CD4-positive, CD25-positive, alpha-beta regulatory T cell (primary cell): ENCODE results near the gene NBEAL1. TPM values are rescaled to one million over a fixed set of nuclear protein-coding genes. Genes with fewer than 3 reads are reported as not detected.

ENCODE experiments used
- ATAC-seq, 2 donors: fragments of 150-1000 bp; cut with Tn5 transposase; one replicate each; pipeline ENCODE4 v1.10.0; 2021; ENCODE audit warnings: low read depth in 2 of 2, moderate number of reproducible peaks in 2 of 2, moderate library complexity in 1 of 2
- DNase-seq, 3 donors: peaks; one replicate each; pipeline versions ENCODE4 v3.0.0 to v3.0.0-alpha.2; 2012 to 2022; ENCODE audit warnings: mixed read lengths in 1 of 3
- H3K27ac ChIP-seq: one replicate; pipeline ENCODE4 v1.7.0; 2013; ENCODE audit warnings: mild to moderate bottlenecking, low read length; ENCODE audit not compliant: insufficient read depth, poor library complexity, severe bottlenecking
- H3K27me3 ChIP-seq: one replicate; pipeline ENCODE4 v1.7.0; 2013; ENCODE audit warnings: low read length; ENCODE audit not compliant: control insufficient read depth, insufficient read depth
- H3K36me3 ChIP-seq: one replicate; pipeline ENCODE4 v1.7.0; 2013; ENCODE audit warnings: mild to moderate bottlenecking, low read length, moderate library complexity; ENCODE audit not compliant: control insufficient read depth, insufficient read depth
- H3K4me1 ChIP-seq: 2 replicates; pipeline ENCODE4 v1.7.0; 2013; ENCODE audit warnings: mild to moderate bottlenecking, low read length; ENCODE audit not compliant: insufficient read depth, control insufficient read depth, poor library complexity, severe bottlenecking
- H3K4me3 ChIP-seq: one replicate; pipeline ENCODE4 v1.7.0; 2013; ENCODE audit warnings: low read depth, mild to moderate bottlenecking, low read length, moderate library complexity
- H3K9me3 ChIP-seq, 2 experiments: 1 replicate in 1 of 2; 2 replicates in 1 of 2; pipeline ENCODE4 v1.7.0; 2013; ENCODE audit warnings: low read length in 2 of 2, mild to moderate bottlenecking in 1 of 2, moderate library complexity in 1 of 2; ENCODE audit not compliant: control insufficient read depth in 2 of 2
- H3K27ac Mint-ChIP-seq, 3 donors: one replicate each; pipeline ENCODE4 v1.8.0; 2020 to 2022; ENCODE audit warnings: mild to moderate bottlenecking in 3 of 3, mixed read lengths in 3 of 3, moderate library complexity in 2 of 3
- H3K27me3 Mint-ChIP-seq: one replicate; pipeline ENCODE4 v1.8.0; 2022; ENCODE audit warnings: mild to moderate bottlenecking, mixed read lengths
- H3K36me3 Mint-ChIP-seq: one replicate; pipeline ENCODE4 v1.8.0; 2020; ENCODE audit warnings: mixed read lengths
- H3K4me1 Mint-ChIP-seq, 4 donors: one replicate each; pipeline ENCODE4 v1.8.0; 2020 to 2022; ENCODE audit warnings: mixed read lengths in 4 of 4, mild to moderate bottlenecking in 1 of 4
- H3K4me3 Mint-ChIP-seq, 4 donors: one replicate each; pipeline ENCODE4 v1.8.0; 2020 to 2022; ENCODE audit warnings: mild to moderate bottlenecking in 4 of 4, mixed read lengths in 4 of 4, moderate library complexity in 3 of 4
- H3K9me3 Mint-ChIP-seq, 7 donors: one replicate each; pipeline ENCODE4 v1.8.0; 2020 to 2022; ENCODE audit warnings: mixed read lengths in 7 of 7, mild to moderate bottlenecking in 3 of 7, moderate library complexity in 2 of 7
- polyA plus RNA-seq, 4 donors: library from polyadenylated mRNA; unstranded; fragments of 300-500 nt; fragmentation: Illumina TruSeq; gene quantifications; one replicate each; pipeline ENCODE4 v1.2.3, GENCODE V29; 2021
- total RNA-seq: library from RNA; stranded (reverse); gene quantifications from one replicate; pipeline ENCODE4 v1.2.3, GENCODE V29; 2022

The NBEAL1 gene
- total and polyA plus RNA-seq, 5 donors from 2014 or later = 6.0 to 18.3 (median 6.5) TPM

- no peaks in the 10 kb centered on the region for H3K36me3 ChIP-seq
- DNase-seq (no peak), ATAC-seq (no peak)
- H3K27ac Mint-ChIP-seq = no peak overlapping the region
- no peaks in the 10 kb centered on the region for H3K4me1 ChIP-seq
- H3K36me3 Mint-ChIP-seq = peaks cover 28% of the 10 kb centered on the region
- peaks cover 0 to 1% (median 0%) of the 10 kb centered on the region in 7 donors for H3K9me3 Mint-ChIP-seq
- H3K4me3 ChIP-seq = no peak overlapping the region
- no peaks in the 10 kb centered on the region for H3K27me3 ChIP-seq
- no peaks in the 10 kb centered on the region for H3K9me3 ChIP-seq
- H3K4me3 Mint-ChIP-seq = no peak overlapping the region
- peaks cover 0 to 3% (median 0%) of the 10 kb centered on the region in 4 donors for H3K4me1 Mint-ChIP-seq
- H3K27me3 Mint-ChIP-seq = no peaks in the 10 kb centered on the region
- no peak overlapping the region for H3K27ac ChIP-seq
Observed at GRCh38 chr2:203040966-203041521, 26.4 kb downstream of the NBEAL1 start.

- Histone ChIP-seq H3K9me3 (no peaks in the 10 kb centered on the region), H3K4me1 (no peaks in the 10 kb centered on the region), H3K4me3 (no peak overlapping the region), H3K27me3 (no peaks in the 10 kb centered on the region), H3K36me3 (no peaks in the 10 kb centered on the region), H3K27ac (no peak overlapping the region)
- Mint-ChIP-seq H3K4me3 (no peak overlapping the region), H3K36me3 (peaks cover 28% of the 10 kb centered on the region), H3K27ac (no peak overlapping the region), H3K4me1 (no peaks in the 10 kb centered on the region), H3K27me3 (no peaks in the 10 kb centered on the region), H3K9me3 (no peaks in the 10 kb centered on the region)
- DNase-seq (no peak), ATAC-seq (no peak)
Observed at GRCh38 chr2:203042178-203042577, 27.5 kb downstream of the NBEAL1 start.

GRCh38 chr2:203043226-203043625, 28.6 kb downstream of the NBEAL1 start:
- H3K36me3 ChIP-seq = no peaks in the 10 kb centered on the region
- Mint-ChIP-seq H3K27me3 (no peaks in the 10 kb centered on the region), H3K9me3 (no peaks in the 10 kb centered on the region), H3K27ac (no peak overlapping the region), H3K4me3 (no peak overlapping the region), H3K4me1 (no peaks in the 10 kb centered on the region), H3K36me3 (peaks cover 28% of the 10 kb centered on the region)
- no peaks in the 10 kb centered on the region for H3K27me3 ChIP-seq
- no peaks in the 10 kb centered on the region for H3K9me3 ChIP-seq
- DNase-seq = no peak
- H3K4me3 ChIP-seq = no peak overlapping the region
- no peak for ATAC-seq
- H3K27ac ChIP-seq = no peak overlapping the region
- no peaks in the 10 kb centered on the region for H3K4me1 ChIP-seq

GRCh38 chr2:203045867-203046266, 31.2 kb downstream of the NBEAL1 start:
- no peaks in the 10 kb centered on the region for H3K27me3 ChIP-seq
- H3K9me3 ChIP-seq = no peaks in the 10 kb centered on the region
- no peaks in the 10 kb centered on the region for H3K4me1 Mint-ChIP-seq
- no peaks in the 10 kb centered on the region for H3K4me1 ChIP-seq
- no peak overlapping the region for H3K4me3 Mint-ChIP-seq
- peaks cover 22% of the 10 kb centered on the region for H3K36me3 Mint-ChIP-seq
- no peaks in the 10 kb centered on the region for H3K9me3 Mint-ChIP-seq
- ATAC-seq (no peak), DNase-seq (no peak)
- H3K27ac ChIP-seq = no peak overlapping the region
- H3K36me3 ChIP-seq = no peaks in the 10 kb centered on the region
- no peak overlapping the region for H3K27ac Mint-ChIP-seq
- no peaks in the 10 kb centered on the region for H3K27me3 Mint-ChIP-seq
- H3K4me3 ChIP-seq = no peak overlapping the region

- Histone ChIP-seq H3K4me1 (no peaks in the 10 kb centered on the region), H3K9me3 (no peaks in the 10 kb centered on the region), H3K36me3 (peaks cover 2% of the 10 kb centered on the region), H3K4me3 (no peak overlapping the region), H3K27ac (no peak overlapping the region), H3K27me3 (no peaks in the 10 kb centered on the region)
- H3K4me1 Mint-ChIP-seq = no peaks in the 10 kb centered on the region
- H3K36me3 Mint-ChIP-seq = peaks cover 14% of the 10 kb centered on the region
- H3K4me3 Mint-ChIP-seq = no peak overlapping the region
- H3K27me3 Mint-ChIP-seq = no peaks in the 10 kb centered on the region
- ATAC-seq (no peak), DNase-seq (no peak)
- H3K9me3 Mint-ChIP-seq = no peaks in the 10 kb centered on the region
- no peak overlapping the region for H3K27ac Mint-ChIP-seq
Observed at GRCh38 chr2:203052539-203052938, 37.9 kb downstream of the NBEAL1 start.

GRCh38 chr2:203059567-203060240, 45.0 kb downstream of the NBEAL1 start:
- DNase-seq (no peak), ATAC-seq (no peak)
- Mint-ChIP-seq H3K27me3 (no peaks in the 10 kb centered on the region), H3K36me3 (peaks cover 34% of the 10 kb centered on the region), H3K9me3 (no peaks in the 10 kb centered on the region), H3K4me3 (no peak overlapping the region), H3K4me1 (no peaks in the 10 kb centered on the region), H3K27ac (no peak overlapping the region)
- no peak overlapping the region for H3K27ac ChIP-seq
- H3K4me1 ChIP-seq = no peaks in the 10 kb centered on the region
- no peaks in the 10 kb centered on the region for H3K27me3 ChIP-seq
- peaks cover 6% of the 10 kb centered on the region for H3K36me3 ChIP-seq
- no peak overlapping the region for H3K4me3 ChIP-seq
- no peaks in the 10 kb centered on the region for H3K9me3 ChIP-seq

GRCh38 chr2:203061346-203061745, 46.7 kb downstream of the NBEAL1 start:
- peaks cover 33% of the 10 kb centered on the region for H3K36me3 Mint-ChIP-seq
- DNase-seq (no peak), ATAC-seq (no peak)
- no peaks in the 10 kb centered on the region for H3K4me1 ChIP-seq
- peaks cover 0 to 2% (median 0%) of the 10 kb centered on the region in 7 donors for H3K9me3 Mint-ChIP-seq
- H3K4me3 ChIP-seq = no peak overlapping the region
- peaks cover 6% of the 10 kb centered on the region for H3K36me3 ChIP-seq
- H3K4me3 Mint-ChIP-seq = no peak overlapping the region
- no peak overlapping the region for H3K27ac Mint-ChIP-seq
- no peaks in the 10 kb centered on the region for H3K27me3 Mint-ChIP-seq
- H3K4me1 Mint-ChIP-seq = no peaks in the 10 kb centered on the region
- no peaks in the 10 kb centered on the region for H3K9me3 ChIP-seq
- no peaks in the 10 kb centered on the region for H3K27me3 ChIP-seq
- no peak overlapping the region for H3K27ac ChIP-seq

GRCh38 chr2:203062126-203062525, 47.5 kb downstream of the NBEAL1 start:
- no peaks in the 10 kb centered on the region for H3K27me3 Mint-ChIP-seq
- H3K36me3 Mint-ChIP-seq = peaks cover 31% of the 10 kb centered on the region
- DNase-seq (no peak), ATAC-seq (no peak)
- H3K4me1 ChIP-seq = no peaks in the 10 kb centered on the region
- H3K4me1 Mint-ChIP-seq = no peaks in the 10 kb centered on the region
- no peak overlapping the region for H3K27ac ChIP-seq
- no peaks in the 10 kb centered on the region for H3K27me3 ChIP-seq
- no peak overlapping the region for H3K4me3 ChIP-seq
- peaks cover 0 to 2% (median 0%) of the 10 kb centered on the region in 7 donors for H3K9me3 Mint-ChIP-seq
- H3K36me3 ChIP-seq = peaks cover 6% of the 10 kb centered on the region
- no peaks in the 10 kb centered on the region for H3K9me3 ChIP-seq
- no peak overlapping the region for H3K27ac Mint-ChIP-seq
- H3K4me3 Mint-ChIP-seq = no peak overlapping the region
